OCI-LY3 (cell line): ENCODE data around the gene SENP5.
A peak's percentile ranks its signal among the peaks of the same experiment; 100 is the strongest.

Source experiments
- H2AFZ ChIP-seq: fragments of 200-600, 300-600 bp; shearing (Covaris generic); 2 replicates; pipeline ENCODE4 v1.6.0; 2014; ENCODE audit warnings: antibody characterized with exemption, low read depth, low read length
- H3K27ac ChIP-seq: fragments of 200-600, 300-600 bp; sonication (generic); 2 replicates; pipeline ENCODE4 v1.5.1; 2014; ENCODE audit warnings: mild to moderate bottlenecking, low read length, moderate library complexity, mixed read lengths
- H3K27me3 ChIP-seq: fragments of 200-600, 300-600 bp; sonication (generic); 2 replicates; pipeline ENCODE4 v1.6.1; 2014; ENCODE audit warnings: low read depth, low read length, mixed read lengths
- H3K36me3 ChIP-seq: fragments of 200-600, 300-600 bp; sonication (generic); replicated peaks from 2 replicates; pipeline ENCODE3; 2014; ENCODE audit warnings: low read depth, low read length, mixed read lengths
- H3K4me1 ChIP-seq: fragments of 300-600, 200-600 bp; sonication (generic); 2 replicates; pipeline ENCODE4 v1.6.1; 2014; ENCODE audit warnings: low read length, mixed read lengths
- H3K4me2 ChIP-seq: fragments of 200-600, 300-600 bp; sonication (generic); 2 replicates; pipeline ENCODE4 v1.6.1; 2014; ENCODE audit warnings: low read length, mixed read lengths
- H3K4me3 ChIP-seq: fragments of 300-600, 200-600 bp; sonication (generic); 2 replicates; pipeline ENCODE4 v1.5.1; 2014; ENCODE audit warnings: antibody characterized with exemption, mild to moderate bottlenecking, low read length, moderate library complexity
- H3K79me2 ChIP-seq: fragments of 300-600, 200-600 bp; shearing (Covaris generic); 2 replicates; pipeline ENCODE4 v1.6.1; 2014; ENCODE audit warnings: mild to moderate bottlenecking, low read length, mixed read lengths
- H3K9ac ChIP-seq: fragments of 300-600, 200-600 bp; shearing (Covaris generic); 2 replicates; pipeline ENCODE4 v1.6.0; 2014; ENCODE audit warnings: mild to moderate bottlenecking, low read length, moderate library complexity
- H3K9me3 ChIP-seq: fragments of 200-600, 300-600 bp; shearing (Covaris generic); 2 replicates; pipeline ENCODE4 v1.6.1; 2014; ENCODE audit warnings: low read length, mixed read lengths; ENCODE audit not compliant: insufficient read depth
- H4K20me1 ChIP-seq: fragments of 200-600, 300-600 bp; sonication (generic); 2 replicates; pipeline ENCODE4 v1.6.1; 2016; ENCODE audit warnings: low read length, mixed read lengths; ENCODE audit not compliant: insufficient read depth
- CTCF ChIP-seq: fragments of 200-600, 300-600 bp; sonication (generic); IDR thresholded peaks from 2 replicates; pipeline ENCODE4 v1.5.1; 2014; ENCODE audit warnings: antibody characterized with exemption, low read length, low read depth
- EZH2phosphoT487 ChIP-seq: fragments of 200-600 bp; shearing (Covaris generic); IDR thresholded peaks from 2 replicates; pipeline ENCODE4 v1.6.1; 2018; ENCODE audit warnings: antibody characterized with exemption, mixed run types, low read depth

SENP5 gene

GRCh38 chr3:196951371-196951770, 83.7 kb downstream of the SENP5 start:
- Histone ChIP-seq H3K27ac (no peak overlapping the region), H3K79me2 (no peaks in the 10 kb centered on the region), H3K9ac (no peak overlapping the region), H3K9me3 (no peaks in the 10 kb centered on the region), H3K4me1 (no peaks in the 10 kb centered on the region), H2AFZ (no peak overlapping the region), H3K4me3 (no peak overlapping the region), H4K20me1 (no peaks in the 10 kb centered on the region), H3K27me3 (no peaks in the 10 kb centered on the region), H3K4me2 (no peak overlapping the region), H3K36me3 (no peaks in the 10 kb centered on the region)
- TF ChIP-seq EZH2phosphoT487 (no peak), CTCF (no peak)

GRCh38 chr3:196954832-196955231, 87.1 kb downstream of the SENP5 start:
- Histone ChIP-seq H3K79me2 (no peaks in the 10 kb centered on the region), H4K20me1 (no peaks in the 10 kb centered on the region), H3K4me3 (no peak overlapping the region), H3K27me3 (no peaks in the 10 kb centered on the region), H3K9ac (no peak overlapping the region), H3K9me3 (no peaks in the 10 kb centered on the region), H3K4me1 (no peaks in the 10 kb centered on the region), H2AFZ (no peak overlapping the region), H3K36me3 (no peaks in the 10 kb centered on the region), H3K27ac (no peak overlapping the region), H3K4me2 (no peak overlapping the region)
- TF ChIP-seq CTCF (no peak), EZH2phosphoT487 (no peak)

- Histone ChIP-seq H3K79me2 (no peaks in the 10 kb centered on the region), H2AFZ (peak overlapping the region; percentile 13; the same call in 1 of the 2 replicates), H3K36me3 (peaks cover 9% of the 10 kb centered on the region), H3K4me3 (no peak overlapping the region), H3K27me3 (peaks cover 3% of the 10 kb centered on the region; the same call in 1 of the 2 replicates), H3K27ac (no peak overlapping the region), H3K4me1 (peaks cover 18% of the 10 kb centered on the region), H4K20me1 (no peaks in the 10 kb centered on the region), H3K9ac (no peak overlapping the region), H3K4me2 (peak overlapping the region; percentile 7), H3K9me3 (peaks cover 16% of the 10 kb centered on the region; the same call in 1 of the 2 replicates)
- TF ChIP-seq EZH2phosphoT487 (no peak), CTCF (no peak)
Measured at GRCh38 chr3:196962108-196962929, 94.6 kb downstream of the SENP5 start.

- Histone ChIP-seq H3K4me3 (no peak overlapping the region), H3K4me2 (peak overlapping the region; percentile 7), H3K27ac (no peak overlapping the region), H2AFZ (no peak overlapping the region), H3K9me3 (peaks cover 16% of the 10 kb centered on the region; the same call in 1 of the 2 replicates), H3K4me1 (peaks cover 18% of the 10 kb centered on the region), H4K20me1 (no peaks in the 10 kb centered on the region), H3K79me2 (no peaks in the 10 kb centered on the region), H3K27me3 (peaks cover 3% of the 10 kb centered on the region; the same call in 1 of the 2 replicates), H3K36me3 (peaks cover 9% of the 10 kb centered on the region), H3K9ac (no peak overlapping the region)
- TF ChIP-seq EZH2phosphoT487: no peak
- no peak for TF ChIP-seq CTCF
Measured at GRCh38 chr3:196962930-196963630, 95.4 kb downstream of the SENP5 start.
